Kidney glomerular epithelial cell (primary cell): ENCODE measurements around the gene FLACC1.
"Not testable (repeated sequence)": the region's sequence is repeated elsewhere in the genome, so short reads cannot be mapped to it uniquely, and the experiment has no call there.

Experiments
- DNase-seq: peaks from one replicate; lab custom pipeline; 2025; lab: John Stamatoyannopoulos, UW

The FLACC1 gene

GRCh38 chr2:201255408-201256033 lies 101.6 kb downstream of the FLACC1 start:
- DNase-seq = no peak

- no peak for DNase-seq
These were observed 102.9 kb downstream of the FLACC1 start for GRCh38 chr2:201254081-201254730.

- DNase-seq = no peak
These were observed 106.4 kb downstream of the FLACC1 start for GRCh38 chr2:201250741-201251140.

- DNase-seq = no peak
These were observed 107.3 kb downstream of the FLACC1 start for GRCh38 chr2:201249889-201250288.

GRCh38 chr2:201248288-201248844 lies 108.8 kb downstream of the FLACC1 start:
- DNase-seq = no peak

- no peak for DNase-seq
These were observed 110.9 kb downstream of the FLACC1 start for GRCh38 chr2:201246280-201246679.

- DNase-seq = no peak
These were observed 112.3 kb downstream of the FLACC1 start for GRCh38 chr2:201244829-201245228.

- DNase-seq = no peak
These were observed 114.4 kb downstream of the FLACC1 start for GRCh38 chr2:201242571-201243277.

GRCh38 chr2:201239167-201239935 lies 117.8 kb downstream of the FLACC1 start:
- DNase-seq = not testable (repeated sequence)
